Breast epithelium (tissue), 3 donors: ENCODE results near the gene MAPKAP1.

Experiments
- POLR2A ChIP-seq: fragments of 450-650 bp; IDR thresholded peaks from one replicate; pipeline ENCODE4 v1.6.1; 2016; ENCODE audit warnings: antibody characterized with exemption, mild to moderate bottlenecking, moderate library complexity
- TF ChIP-seq, protein P1 (sequence below), 3 donors: fragments of 450-650 bp; IDR thresholded peaks; one replicate each; pipeline ENCODE4 v1.5.1; 2016 to 2017; ENCODE audit warnings: antibody characterized with exemption in 3 of 3, mild to moderate bottlenecking in 3 of 3, moderate library complexity in 3 of 3

DNA sequence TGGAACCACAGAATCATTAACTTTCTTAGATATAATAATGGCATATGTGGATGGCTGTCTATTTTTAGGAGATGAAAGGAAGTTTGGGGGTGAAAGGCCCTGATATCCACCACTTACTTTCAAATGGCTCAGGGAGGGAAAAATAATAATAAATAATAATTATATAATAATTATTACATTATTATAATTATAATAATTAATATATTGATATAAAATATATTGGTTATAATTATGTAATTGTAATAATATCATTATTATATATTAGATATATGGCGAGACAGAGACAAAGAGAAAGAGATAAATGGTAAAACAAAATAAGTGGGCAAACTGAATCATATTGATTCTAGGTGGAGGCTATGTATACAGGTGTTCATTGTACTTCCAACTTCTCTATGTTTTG is 308.8 kb downstream of the MAPKAP1 start:
- no peak for TF ChIP-seq POLR2A
- TF ChIP-seq, protein P1, sequence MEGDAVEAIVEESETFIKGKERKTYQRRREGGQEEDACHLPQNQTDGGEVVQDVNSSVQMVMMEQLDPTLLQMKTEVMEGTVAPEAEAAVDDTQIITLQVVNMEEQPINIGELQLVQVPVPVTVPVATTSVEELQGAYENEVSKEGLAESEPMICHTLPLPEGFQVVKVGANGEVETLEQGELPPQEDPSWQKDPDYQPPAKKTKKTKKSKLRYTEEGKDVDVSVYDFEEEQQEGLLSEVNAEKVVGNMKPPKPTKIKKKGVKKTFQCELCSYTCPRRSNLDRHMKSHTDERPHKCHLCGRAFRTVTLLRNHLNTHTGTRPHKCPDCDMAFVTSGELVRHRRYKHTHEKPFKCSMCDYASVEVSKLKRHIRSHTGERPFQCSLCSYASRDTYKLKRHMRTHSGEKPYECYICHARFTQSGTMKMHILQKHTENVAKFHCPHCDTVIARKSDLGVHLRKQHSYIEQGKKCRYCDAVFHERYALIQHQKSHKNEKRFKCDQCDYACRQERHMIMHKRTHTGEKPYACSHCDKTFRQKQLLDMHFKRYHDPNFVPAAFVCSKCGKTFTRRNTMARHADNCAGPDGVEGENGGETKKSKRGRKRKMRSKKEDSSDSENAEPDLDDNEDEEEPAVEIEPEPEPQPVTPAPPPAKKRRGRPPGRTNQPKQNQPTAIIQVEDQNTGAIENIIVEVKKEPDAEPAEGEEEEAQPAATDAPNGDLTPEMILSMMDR (IDR thresholded peaks at IDR 0.05): no peak
